Testis (tissue), 3 donors: Measurements from ENCODE around the gene PANX2. TPM values are rescaled to one million over a fixed set of nuclear protein-coding genes. Genes with fewer than 3 reads are reported as not detected.

Experiments used
- DNase-seq: peaks from one replicate; pipeline ENCODE4 v3.0.0-alpha.2; 2019
- H3K27ac ChIP-seq, 2 donors: fragments of 200-600 bp; sonication (generic); one replicate each; pipeline ENCODE4 v1.5.1; 2019
- H3K27me3 ChIP-seq: fragments of 200-600 bp; sonication (generic); one replicate; pipeline ENCODE4 v1.5.1; 2019
- H3K36me3 ChIP-seq: fragments of 200-600 bp; sonication (generic); one replicate; pipeline ENCODE4 v1.5.1; 2017; ENCODE audit warnings: low read depth; ENCODE audit errors: missing control alignments
- H3K4me1 ChIP-seq: fragments of 200-600 bp; sonication (generic); one replicate; pipeline ENCODE4 v1.5.1; 2019
- H3K4me3 ChIP-seq, 2 donors: fragments of 200-600 bp; sonication (generic); one replicate each; pipeline ENCODE4 v1.5.1; 2017 to 2019
- H3K9me3 ChIP-seq: fragments of 200-600 bp; sonication (generic); one replicate; pipeline ENCODE4 v1.5.1; 2017
- CTCF ChIP-seq, 3 experiments: fragments of 450-650 bp in 2 of 3; fragments of 200-600 bp in 1 of 3; sonication (generic) in 1 of 3; IDR thresholded peaks; one replicate each; pipeline ENCODE4 v1.5.1; 2016 to 2019; ENCODE audit warnings: antibody characterized with exemption in 3 of 3, mild to moderate bottlenecking in 2 of 3, moderate library complexity in 1 of 3
- POLR2A ChIP-seq: fragments of 450-650 bp; IDR thresholded peaks from one replicate; pipeline ENCODE4 v1.6.1; 2017; ENCODE audit warnings: antibody characterized with exemption, mild to moderate bottlenecking, moderate library complexity
- WGBS, 2 donors: methylation state at CpG; one replicate each; pipeline ENCODE4 v1.1.5; 2018; 5-methylcytosine and 5-hydroxymethylcytosine counted together
- intact Hi-C: fragments of 100-400 bp; cut with DNase I; formaldehyde crosslinking; loops from one replicate; pipeline ENCODE4 v1.15.1; 2023; ENCODE audit warnings: low total_unique reads
- polyA plus RNA-seq: library from polyadenylated mRNA; stranded (reverse); fragments of 350-450 nt; fragmentation: Illumina TruSeq; extraction: RNeasy Lipid Tissue Mini Kit (QIAGEN cat#74804); gene quantifications from one replicate; pipeline ENCODE4 v1.2.3, GENCODE V29; 2014; ENCODE audit warnings: low read depth, low replicate concordance; ENCODE audit not compliant: insufficient read depth
- total RNA-seq, 2 donors: library from RNA; depleted of rRNA; stranded (reverse); fragments of >200 nt; gene quantifications; one replicate each; pipeline ENCODE4 v1.2.3, GENCODE V29; 2016

The PANX2 gene
- total and polyA plus RNA-seq, 3 donors from 2014 or later: 2.0 to 6.3 (median 5.3) TPM

GRCh38 chr22:50169181-50169759, 1.3 kb upstream of the PANX2 start:
- Histone ChIP-seq H3K4me1 (peaks cover 4% of the 10 kb centered on the region), H3K27ac (no peak overlapping the region), H3K36me3 (no peaks in the 10 kb centered on the region), H3K4me3 (peak overlapping the region; percentile 34 to 40), H3K27me3 (no peaks in the 10 kb centered on the region), H3K9me3 (no peaks in the 10 kb centered on the region)
- no peak for TF ChIP-seq CTCF (IDR thresholded peaks at IDR 0.05)
- TF ChIP-seq POLR2A: no peak
- intact Hi-C loops: no loop called here
- DNase-seq: no peak
- WGBS, 2 donors: 6 to 11% methylated on average over 27 to 36 of the region's 36 CpGs

DNA sequence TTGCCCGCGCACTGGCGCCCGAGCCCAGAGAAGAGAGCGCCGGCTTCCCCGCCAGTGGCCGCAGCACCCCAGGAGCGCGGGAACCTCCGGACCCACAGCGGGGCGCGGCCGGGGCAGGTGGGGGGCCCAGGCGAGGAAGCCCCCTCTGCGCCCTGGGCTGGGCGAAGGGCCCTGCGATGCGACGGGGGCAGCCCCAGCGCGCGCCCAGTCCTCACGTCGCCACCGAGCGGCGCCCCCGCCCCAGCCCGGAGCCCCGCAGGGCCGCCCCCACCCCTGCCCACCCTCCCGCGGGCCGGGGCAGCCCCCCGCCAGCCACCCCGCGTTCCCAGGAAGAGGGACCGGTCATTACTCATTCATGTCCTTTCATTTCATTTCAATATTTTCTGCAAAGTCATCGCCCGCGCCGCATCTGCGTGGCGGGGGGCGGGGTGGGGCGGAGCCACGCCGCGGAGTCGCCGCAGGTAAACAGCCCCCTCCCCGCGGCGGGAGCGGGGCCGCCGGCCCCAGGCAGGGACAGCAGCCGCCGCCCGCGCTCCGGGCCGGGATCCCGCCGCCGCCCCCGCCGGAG, 673 bp upstream of the PANX2 start:
- TF ChIP-seq CTCF (IDR thresholded peaks at IDR 0.05) (no peak), POLR2A (no peak)
- 0% methylated on average over 46 of the region's 70 CpGs; no CpG with 5 or more reads in 1 of the 2 donors for WGBS, 2 donors
- intact Hi-C loops: no loop called here
- DNase-seq: no peak
- Histone ChIP-seq H3K4me3 (peak overlapping the region; percentile 34 to 40), H3K9me3 (no peaks in the 10 kb centered on the region), H3K27me3 (no peaks in the 10 kb centered on the region), H3K27ac (no peak overlapping the region), H3K36me3 (no peaks in the 10 kb centered on the region), H3K4me1 (peaks cover 4% of the 10 kb centered on the region)

GRCh38 chr22:50171319-50171964, 911 bp downstream of the PANX2 start:
- H3K4me3 ChIP-seq: peak overlapping the region in 1 of 2 donors; percentile 36
- no peaks in the 10 kb centered on the region for H3K36me3 ChIP-seq
- peaks cover 4% of the 10 kb centered on the region for H3K4me1 ChIP-seq
- no peak for DNase-seq
- H3K27me3 ChIP-seq: no peaks in the 10 kb centered on the region
- intact Hi-C loops: no loop called here
- 48 to 74% methylated on average over 8 to 15 of the region's 15 CpGs for WGBS, 2 donors
- no peak for TF ChIP-seq POLR2A
- no peak for TF ChIP-seq CTCF (IDR thresholded peaks at IDR 0.05)
- H3K27ac ChIP-seq: no peak overlapping the region
- no peaks in the 10 kb centered on the region for H3K9me3 ChIP-seq

GRCh38 chr22:50171965-50172421, 1.5 kb downstream of the PANX2 start:
- Histone ChIP-seq H3K27ac (no peak overlapping the region), H3K9me3 (no peaks in the 10 kb centered on the region), H3K4me3 (no peak overlapping the region), H3K4me1 (peaks cover 4% of the 10 kb centered on the region), H3K36me3 (no peaks in the 10 kb centered on the region), H3K27me3 (no peaks in the 10 kb centered on the region)
- no peak for DNase-seq
- 80 to 87% methylated on average over 11 to 13 of the region's 13 CpGs for WGBS, 2 donors
- no peak for TF ChIP-seq POLR2A
- no peak for TF ChIP-seq CTCF (IDR thresholded peaks at IDR 0.05)
- intact Hi-C loops: no loop called here
